Raji (cell line): Measurements from ENCODE around the gene C3.
A peak's percentile ranks its signal among the peaks of the same experiment; 100 is the strongest.

Experiments used
- POLR2A ChIP-seq: IDR thresholded peaks from 2 replicates; pipeline ENCODE4 v1.6.1; 2011; ENCODE audit warnings: low read depth, low read length, control low read depth; ENCODE audit not compliant: insufficient read depth

Gene C3

DNA sequence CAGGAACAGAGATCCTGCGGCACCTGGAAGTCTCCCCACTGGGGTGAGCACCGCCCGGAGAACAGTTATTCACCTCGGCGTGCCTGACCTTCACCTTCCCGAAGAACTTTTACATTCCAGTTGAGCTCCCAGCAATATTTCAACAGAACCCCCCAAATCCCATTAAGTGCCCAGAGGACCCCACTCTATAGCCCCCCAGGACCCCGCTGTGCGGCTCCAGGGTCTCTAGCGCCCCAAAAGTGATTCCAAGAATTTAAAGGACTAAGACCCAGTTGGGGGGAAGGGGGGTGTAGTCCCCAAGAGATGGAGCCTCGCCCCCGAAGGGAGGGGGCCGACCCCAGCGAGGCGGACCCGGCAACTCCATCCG lies 16.4 kb upstream of the C3 start:
- TF ChIP-seq POLR2A, result peak; percentile 50; the same call in 1 of the 2 replicates

GRCh38 chr19:6736169-6736916 lies 15.9 kb upstream of the C3 start:
- peak; percentile 47 for TF ChIP-seq POLR2A

DNA sequence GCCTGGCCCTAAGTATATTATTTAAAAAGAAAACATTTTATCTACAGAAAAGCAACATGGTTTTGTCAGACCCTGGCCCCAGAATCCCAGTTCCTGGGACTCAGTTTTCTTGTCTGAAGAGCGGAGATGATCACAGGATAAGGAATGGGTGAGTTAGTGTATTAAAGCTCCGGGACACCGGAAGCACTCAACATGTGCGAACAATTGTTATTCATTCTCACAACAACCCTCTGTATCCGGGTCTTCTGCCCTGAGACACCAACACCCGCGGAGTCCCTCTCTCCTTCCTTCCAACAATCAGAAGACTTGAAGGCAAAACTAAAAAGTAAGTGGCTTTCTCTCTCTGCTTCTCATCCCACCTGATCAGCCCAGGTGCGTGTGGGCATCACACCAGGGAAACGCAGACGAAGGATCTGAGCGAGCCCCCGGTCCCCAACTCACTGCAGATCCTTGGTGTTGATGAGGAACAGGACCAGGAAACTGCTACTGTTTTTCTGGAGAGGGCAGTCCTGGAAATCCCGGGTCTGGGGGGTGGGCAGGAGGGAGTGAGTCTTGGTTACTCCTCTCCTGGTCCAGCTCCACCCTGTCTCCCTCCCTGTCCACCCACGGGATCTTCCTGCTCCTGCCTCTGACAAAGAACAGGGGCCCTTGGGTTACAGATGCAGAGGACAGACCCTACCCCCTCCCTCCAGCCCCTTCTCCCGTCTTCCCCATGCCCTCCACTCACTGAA lies 14.9 kb upstream of the C3 start:
- no peak for TF ChIP-seq POLR2A

- no peak for TF ChIP-seq POLR2A
Measured at GRCh38 chr19:6734096-6734696, 13.7 kb upstream of the C3 start.

DNA sequence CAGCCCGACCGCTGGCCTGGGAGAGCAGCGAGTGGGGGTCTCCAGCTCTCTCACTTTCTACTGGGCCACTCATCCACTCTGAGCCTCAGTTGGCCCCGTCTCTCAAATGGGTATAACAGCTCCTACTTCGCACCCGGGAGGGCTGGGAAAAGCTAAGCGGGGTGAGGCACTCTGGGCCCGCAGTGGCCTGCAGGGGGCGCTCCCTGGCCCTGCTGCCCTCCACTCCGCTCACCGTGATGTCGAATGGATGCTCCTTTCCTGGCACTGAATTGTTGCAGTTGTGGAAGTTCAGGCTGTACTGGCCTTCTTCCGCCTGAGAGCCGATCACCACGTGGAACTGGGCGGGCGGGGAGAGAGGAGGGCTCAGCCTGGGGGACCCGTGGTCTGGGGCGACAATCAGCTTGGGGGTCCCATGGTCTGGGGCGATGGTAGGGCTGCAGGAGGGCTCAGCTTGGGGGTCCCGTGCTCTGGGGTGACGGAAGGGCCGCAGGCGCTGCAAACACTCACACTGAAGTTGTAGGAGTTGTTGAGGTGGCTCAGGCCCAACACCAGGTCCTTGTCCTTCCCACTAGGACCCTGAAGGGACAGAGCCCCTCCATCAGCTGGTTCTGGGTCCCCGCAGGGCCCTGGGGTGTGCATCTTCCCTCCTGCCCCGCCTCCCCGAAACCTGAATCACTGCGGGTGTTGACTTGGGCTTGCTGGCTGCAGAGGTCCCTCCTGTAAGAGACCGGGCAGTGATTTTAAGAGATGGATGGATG lies 13.1 kb upstream of the C3 start:
- no peak for TF ChIP-seq POLR2A

GRCh38 chr19:6732803-6733337 lies 12.4 kb upstream of the C3 start:
- TF ChIP-seq POLR2A, result no peak

DNA sequence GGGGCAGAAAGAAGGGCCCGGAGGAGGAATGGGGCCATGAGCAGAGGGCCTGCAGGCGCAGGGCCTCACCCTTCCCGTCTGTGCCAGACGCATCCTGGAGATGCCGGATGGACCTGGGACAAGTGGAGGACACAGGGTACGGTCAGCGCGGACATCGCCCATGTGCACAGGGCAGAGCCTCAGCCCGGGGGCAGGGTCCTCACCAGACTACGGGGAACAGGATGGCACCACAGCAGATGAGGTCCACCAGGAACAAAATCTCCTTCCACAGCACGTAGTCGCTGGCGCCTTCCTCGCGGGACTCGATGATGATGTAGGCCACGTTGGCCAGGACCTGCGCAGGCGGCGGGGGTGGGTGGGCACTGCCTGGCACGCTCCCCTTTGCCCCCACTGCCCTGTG lies 11.4 kb upstream of the C3 start:
- TF ChIP-seq POLR2A, result no peak

DNA sequence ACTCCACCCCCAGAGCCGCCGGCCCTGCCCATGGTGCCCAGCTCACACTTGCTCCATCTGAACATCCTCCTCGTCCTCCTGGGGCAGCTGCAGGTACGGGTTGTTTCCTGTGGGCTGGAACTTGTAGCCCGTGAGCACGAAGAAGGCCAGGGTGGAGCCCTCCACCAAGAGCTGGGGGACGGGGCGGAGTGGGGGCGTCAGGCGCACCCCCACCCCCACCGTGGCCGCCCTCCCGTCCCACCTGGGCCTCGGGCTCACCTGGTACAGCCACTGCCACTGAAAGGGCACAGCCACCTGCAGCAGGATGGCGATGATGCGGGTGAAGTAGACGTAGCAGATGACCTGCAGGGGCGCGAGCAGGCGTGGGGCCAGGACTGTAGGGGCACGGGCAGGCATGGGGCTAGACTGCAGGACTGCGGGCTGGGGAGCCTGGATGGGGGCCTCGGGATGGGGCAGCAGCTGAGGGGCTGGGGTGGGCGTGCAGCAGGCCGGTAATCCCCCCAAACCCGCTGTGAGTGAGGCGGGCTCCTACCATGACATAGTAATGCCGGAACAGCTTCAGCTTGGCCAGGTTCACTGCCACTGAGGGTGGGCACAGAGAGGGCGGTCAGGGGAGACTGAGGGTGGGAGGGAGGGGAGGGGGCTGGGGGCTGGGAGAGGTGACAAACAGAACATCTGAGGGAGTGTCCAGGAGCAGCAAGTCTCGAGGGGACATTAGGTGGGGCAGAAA lies 10.7 kb upstream of the C3 start:
- TF ChIP-seq POLR2A, result no peak

GRCh38 chr19:6730153-6730804 lies 9.8 kb upstream of the C3 start:
- TF ChIP-seq POLR2A, result no peak

DNA sequence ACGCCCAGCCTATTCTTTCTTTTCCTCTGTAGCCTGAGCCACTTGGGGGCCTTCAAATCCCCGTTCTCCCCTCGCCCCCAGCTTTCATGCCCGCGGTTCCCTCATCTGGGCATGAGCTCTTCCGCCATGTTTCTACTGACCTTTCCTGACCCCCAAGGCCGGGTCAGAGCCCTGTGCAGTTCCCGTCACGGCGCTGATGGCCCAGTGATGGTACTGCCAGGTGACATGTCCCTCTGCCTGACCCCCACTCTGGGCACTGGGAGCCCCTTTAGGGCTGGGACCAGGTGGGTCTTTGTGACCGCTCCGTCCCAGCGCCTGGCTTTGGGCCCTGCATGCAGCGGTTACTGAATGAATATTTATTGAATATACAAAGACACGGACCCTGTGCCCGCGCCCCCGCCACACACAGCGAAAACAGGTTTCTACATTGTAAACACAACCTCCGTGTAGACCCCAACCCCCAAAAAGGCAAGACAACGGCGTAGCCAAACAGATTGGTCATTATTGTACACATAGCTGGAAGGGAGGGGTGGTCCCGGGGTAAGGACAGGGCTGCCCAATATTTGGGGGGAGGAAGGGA lies 9.2 kb upstream of the C3 start:
- TF ChIP-seq POLR2A, result no peak

DNA sequence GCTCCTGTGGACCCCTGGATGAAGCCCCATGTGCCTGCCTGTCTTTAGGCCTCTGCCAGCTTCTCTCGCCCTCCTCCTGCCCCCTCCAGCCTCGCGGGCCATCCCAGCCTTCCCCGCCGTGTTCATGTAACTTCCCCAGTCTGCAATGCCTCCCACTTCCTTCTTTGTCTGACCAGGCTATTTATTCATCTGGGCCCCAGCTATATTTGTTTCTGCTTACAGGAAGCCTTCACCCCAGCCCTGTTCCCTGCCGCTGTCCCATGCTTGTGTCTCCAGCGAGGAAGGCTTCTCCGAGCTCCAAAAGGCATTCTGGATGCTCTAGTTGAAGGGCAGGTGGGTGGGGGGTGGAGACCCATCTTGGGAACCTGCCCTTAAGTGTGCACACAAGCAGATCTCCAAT lies 7.9 kb upstream of the C3 start:
- no peak for TF ChIP-seq POLR2A

GRCh38 chr19:6725513-6726231 lies 5.2 kb upstream of the C3 start:
- no peak for TF ChIP-seq POLR2A
